Measurements from ENCODE around the gene GSDME.

The GSDME gene

GRCh38 chr7:24652251-24652939 lies 104.9 kb downstream of the GSDME start:
- H3K27me3 ChIP-seq (ENCODE audit: control insufficient read depth, insufficient read depth, low read length): no peaks in the 10 kb centered on the region
- no peak overlapping the region for H3K4me3 ChIP-seq (ENCODE audit: low read length)
- no peaks in the 10 kb centered on the region for H3K4me1 ChIP-seq (ENCODE audit: control insufficient read depth, insufficient read depth, low read length)
- no peaks in the 10 kb centered on the region for H3K36me3 ChIP-seq (ENCODE audit: control insufficient read depth, insufficient read depth, low read length)
- no peaks in the 10 kb centered on the region for H3K9me3 ChIP-seq (ENCODE audit: control insufficient read depth, insufficient read depth, low read length)
- no CpG with 5 or more reads among the region's 5 CpGs for WGBS (ENCODE audit: insufficient coverage, insufficient read length)
- no peak overlapping the region for H3K27ac ChIP-seq (ENCODE audit: low read length)
- no peak for DNase-seq (ENCODE audit: low read depth, low spot score)
